GM18858 (cell line): ENCODE data around the gene IGFL2.
"Not testable (repeated sequence)": the region's sequence is repeated elsewhere in the genome, so short reads cannot be mapped to it uniquely, and the experiment has no call there.

ENCODE experiments used
- ATAC-seq: cut with Tn5 transposase; IDR thresholded peaks from one replicate; pipeline ENCODE4 v1.9.1; 2021; ENCODE audit not compliant: unreplicated experiment

The IGFL2 gene

GRCh38 chr19:46141421-46141820 is 6.6 kb upstream of the IGFL2 start:
- ATAC-seq, result no peak

- no peak for ATAC-seq
Observed at GRCh38 chr19:46142294-46142693, 5.7 kb upstream of the IGFL2 start.

- no peak for ATAC-seq
Observed at GRCh38 chr19:46144756-46145155, 3.3 kb upstream of the IGFL2 start.

DNA sequence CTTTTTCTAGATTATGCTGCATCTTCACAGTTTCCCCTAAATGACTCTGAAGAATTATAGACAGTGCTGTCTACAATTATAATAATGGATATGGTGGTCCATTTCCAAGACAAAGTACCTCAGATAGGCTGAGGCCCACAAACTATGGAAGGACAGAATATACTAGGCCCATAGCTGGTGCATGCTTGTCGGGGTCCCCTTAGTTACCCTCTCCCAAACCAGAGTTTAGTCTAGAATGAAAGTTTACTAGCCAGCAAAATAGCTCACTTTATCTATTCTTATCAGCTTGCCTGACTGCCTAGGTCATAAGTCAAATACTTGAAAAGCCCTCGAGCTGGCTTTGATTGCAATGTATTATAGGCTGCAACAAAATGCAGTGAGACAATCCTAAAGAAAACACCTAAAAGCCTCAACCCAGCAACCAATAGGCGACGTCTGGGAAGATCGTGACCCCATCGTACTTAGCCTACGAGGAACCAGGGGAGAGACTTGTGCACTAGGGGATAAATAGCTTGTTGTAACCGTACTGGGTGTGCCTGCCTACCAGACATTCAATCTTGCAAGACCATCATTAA is 785 bp upstream of the IGFL2 start:
- ATAC-seq, result no peak

DNA sequence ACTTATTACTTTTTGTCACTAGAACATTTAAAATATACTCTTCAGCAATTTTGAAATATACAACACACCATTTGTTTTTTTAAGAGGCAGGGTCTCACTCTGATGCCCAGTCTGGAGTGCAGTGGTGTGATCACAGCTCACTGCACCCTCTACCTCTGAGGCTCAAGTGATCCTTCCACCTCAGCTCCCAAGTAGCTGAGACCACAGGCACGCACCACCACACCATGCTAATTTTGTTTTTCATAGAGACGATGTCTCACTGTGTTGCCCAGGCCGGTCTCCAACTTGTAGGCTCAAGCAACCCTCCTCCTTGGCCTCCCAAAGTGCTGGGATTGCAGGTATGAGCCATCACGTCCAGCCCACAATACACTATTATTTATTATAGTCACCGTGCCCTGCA is 2.6 kb downstream of the IGFL2 start:
- no peak for ATAC-seq

GRCh38 chr19:46155237-46155636 is 7.2 kb downstream of the IGFL2 start:
- no peak for ATAC-seq

DNA sequence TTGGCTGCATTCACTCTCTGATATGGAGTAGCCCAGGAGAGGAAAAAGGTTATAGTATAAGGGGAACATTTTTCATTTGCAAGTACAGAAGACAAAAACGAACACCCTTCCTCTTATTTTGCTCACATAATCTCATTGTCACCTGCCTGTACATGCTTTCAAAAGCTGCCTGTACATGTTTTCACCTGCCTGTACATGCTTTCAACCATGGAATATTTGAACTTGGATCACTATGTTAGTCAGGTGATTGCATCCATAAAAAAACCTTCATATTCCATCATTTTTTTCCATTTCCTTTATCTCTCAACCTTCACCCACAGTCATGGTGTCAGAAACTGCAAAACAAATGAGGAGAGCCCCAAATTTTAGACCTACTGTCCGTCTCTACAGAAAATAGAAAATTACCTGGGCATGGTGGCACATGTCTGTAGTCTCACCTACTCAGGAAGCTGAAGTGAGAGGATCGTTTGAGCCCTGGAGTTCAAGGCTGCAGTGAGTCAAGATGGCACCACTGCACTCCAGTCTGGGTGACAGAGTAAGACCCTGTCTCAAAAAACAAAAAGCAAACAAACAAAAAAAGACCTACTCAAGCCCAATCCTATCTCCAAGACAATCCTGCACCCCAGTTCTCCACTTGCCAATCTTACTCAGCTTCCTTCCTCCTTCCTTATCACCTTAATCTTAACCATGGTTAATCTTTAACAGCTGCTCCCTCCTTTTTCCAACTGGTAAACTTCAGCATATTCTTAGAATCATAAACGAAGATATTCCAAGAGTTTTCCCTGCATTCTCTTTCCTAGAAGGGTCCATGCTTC is 11.6 kb downstream of the IGFL2 start:
- ATAC-seq, result no peak

DNA sequence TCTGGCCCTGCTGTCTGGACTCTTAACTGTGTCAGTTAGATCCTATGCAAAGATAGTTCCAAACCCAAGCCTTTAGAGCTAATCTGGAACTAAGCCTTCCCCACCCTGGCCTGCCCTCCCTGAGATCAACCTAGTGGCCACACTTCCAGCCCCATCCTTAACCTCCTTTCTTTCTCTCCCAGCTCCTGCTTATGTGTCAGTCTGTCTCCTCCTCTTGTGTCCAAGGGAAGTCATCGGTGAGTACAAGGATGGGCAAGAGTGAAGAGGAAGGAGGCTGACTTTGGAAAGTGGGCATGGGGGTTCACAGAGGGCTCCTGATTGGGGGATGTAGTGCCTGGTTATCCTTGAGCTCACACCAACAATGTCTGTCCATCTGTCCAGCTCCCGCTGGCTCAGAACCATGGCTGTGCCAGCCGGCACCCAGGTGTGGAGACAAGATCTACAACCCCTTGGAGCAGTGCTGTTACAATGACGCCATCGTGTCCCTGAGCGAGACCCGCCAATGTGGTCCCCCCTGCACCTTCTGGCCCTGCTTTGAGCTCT is 12.3 kb downstream of the IGFL2 start:
- ATAC-seq, result no peak

DNA sequence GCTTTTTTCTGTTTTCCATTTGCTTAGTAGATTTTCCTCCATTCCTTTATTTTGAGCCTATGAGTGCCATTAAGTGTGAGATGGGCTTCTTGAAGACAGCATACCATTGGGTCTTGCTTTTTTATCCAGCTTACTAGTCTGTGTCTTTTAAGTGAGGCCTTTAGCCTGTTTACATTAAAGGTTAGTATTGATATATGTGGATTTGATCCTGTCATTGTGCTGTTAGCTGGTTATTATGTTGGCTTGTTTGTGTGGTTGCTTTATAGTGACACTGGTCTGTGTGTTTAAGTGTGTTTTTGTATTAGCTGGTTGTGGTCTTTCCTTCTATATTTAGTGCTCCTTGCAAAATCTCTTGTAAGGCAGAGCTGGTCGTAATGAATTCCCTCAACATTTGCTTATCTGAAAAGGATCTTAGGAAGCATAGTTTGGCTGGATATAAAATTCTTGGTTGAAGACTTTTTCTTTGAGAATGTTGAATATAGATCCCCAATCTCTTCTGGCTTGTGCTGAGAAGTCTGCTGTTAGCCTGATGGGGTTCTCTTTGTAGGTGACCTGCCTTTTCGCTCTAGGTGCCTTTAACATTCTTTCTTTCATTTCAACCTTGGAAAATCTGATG is 13.7 kb downstream of the IGFL2 start:
- not testable (repeated sequence) for ATAC-seq

DNA sequence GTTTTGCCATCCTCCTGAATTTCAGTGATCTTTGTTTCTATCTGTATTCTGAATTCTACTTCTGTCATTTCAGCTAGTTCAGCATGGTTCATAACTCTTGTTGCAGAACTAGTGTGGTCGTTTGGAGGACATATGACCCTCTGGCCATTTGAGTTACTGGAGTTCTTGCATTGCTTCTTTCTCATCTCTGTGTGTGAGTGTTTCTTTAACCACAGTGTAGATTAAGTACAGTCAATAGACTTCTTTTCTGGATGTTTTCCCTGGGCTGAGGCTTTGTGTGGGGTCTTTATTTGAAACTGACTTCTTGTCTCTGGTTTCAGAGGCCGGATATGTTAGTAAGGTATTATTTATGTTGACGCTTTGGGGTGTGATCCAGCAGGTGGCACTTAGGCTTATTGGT is 14.7 kb downstream of the IGFL2 start:
- ATAC-seq, result no peak

DNA sequence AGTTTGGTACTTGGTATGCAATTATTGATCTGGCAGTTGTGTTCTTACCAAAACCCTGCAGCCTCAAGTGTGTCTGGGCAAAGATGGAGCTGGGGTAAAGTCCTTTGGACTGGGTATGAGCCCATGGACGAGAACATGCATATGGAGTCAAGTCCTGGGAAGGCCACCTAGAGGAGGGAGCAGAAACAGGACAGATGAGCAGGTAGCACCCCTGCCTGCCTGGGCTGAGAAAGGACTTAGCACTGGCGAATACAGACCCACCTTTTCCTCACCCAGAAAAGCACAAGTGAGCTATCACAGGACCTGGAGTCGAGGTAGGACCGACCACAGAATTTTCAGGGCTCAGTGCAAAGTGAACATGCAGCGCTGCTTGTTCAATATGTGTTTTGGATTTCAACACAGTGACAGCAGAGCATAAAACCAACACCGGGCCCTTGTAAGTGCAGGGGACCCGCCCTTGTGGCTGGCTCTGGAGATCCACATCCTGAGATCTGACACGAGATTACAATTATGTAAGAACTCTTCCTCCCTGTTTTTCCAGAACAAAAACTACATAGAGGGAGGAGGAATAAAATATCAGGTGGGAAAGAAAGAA is 25.9 kb downstream of the IGFL2 start:
- no peak for ATAC-seq

DNA sequence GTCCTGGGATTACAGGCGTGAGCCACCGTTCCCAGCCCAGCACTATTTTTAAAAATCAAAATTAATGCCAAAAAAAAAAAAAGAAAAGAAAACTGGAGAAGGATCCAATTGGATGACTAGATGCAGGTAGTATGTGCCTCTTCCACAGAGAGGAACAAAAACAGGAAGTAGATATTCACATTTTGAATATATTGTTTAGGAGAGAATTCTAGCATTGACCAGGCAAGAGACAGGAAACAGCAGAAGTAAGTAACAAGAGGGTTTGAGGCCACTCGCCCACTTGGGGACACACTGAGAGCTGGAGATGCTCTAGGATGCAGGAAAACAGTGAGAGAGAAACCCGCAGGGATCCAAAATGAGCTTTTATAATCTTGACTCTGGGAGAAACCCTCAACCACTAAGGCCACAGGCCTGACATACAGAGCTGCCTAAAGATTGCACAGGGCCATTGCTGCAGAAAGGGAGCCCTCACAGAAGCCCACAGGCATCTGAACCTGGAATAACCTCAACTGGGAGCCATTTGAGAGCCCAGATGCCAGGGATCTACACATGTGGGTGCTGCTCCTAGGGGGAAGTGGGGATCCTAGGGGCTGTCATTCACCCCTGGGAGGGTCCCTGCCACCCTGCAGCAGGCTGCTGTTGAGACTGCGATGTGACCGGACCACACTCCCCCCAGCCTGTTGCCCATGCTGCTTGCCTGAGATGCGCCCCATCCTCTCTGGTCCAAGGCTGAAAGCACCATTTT is 28.2 kb downstream of the IGFL2 start:
- ATAC-seq, result no peak

GRCh38 chr19:46179076-46179759 is 31.2 kb downstream of the IGFL2 start:
- ATAC-seq, result no peak

- no peak for ATAC-seq
Observed at GRCh38 chr19:46180701-46181387, 32.8 kb downstream of the IGFL2 start.

DNA sequence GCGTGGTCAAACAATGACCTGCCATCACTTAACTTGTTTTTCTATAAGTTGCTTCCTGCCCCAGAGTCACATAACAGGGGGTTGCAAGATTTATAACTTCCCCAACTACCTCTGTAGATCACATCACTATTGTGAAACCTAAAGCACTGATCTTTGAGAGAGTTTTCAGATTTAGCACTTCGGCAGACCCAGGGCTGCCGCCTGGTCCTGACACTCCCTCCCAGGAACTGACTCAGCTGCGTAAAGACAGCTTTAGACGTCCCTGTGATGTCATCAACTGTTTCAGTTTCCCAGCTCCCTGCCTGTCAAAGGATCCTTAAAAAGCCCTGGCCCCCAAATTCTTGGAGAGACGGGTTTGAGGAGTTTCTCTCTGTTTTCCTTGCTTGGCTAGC is 33.3 kb downstream of the IGFL2 start:
- no peak for ATAC-seq

- ATAC-seq, result no peak
Observed at GRCh38 chr19:46182476-46182875, 34.4 kb downstream of the IGFL2 start.

DNA sequence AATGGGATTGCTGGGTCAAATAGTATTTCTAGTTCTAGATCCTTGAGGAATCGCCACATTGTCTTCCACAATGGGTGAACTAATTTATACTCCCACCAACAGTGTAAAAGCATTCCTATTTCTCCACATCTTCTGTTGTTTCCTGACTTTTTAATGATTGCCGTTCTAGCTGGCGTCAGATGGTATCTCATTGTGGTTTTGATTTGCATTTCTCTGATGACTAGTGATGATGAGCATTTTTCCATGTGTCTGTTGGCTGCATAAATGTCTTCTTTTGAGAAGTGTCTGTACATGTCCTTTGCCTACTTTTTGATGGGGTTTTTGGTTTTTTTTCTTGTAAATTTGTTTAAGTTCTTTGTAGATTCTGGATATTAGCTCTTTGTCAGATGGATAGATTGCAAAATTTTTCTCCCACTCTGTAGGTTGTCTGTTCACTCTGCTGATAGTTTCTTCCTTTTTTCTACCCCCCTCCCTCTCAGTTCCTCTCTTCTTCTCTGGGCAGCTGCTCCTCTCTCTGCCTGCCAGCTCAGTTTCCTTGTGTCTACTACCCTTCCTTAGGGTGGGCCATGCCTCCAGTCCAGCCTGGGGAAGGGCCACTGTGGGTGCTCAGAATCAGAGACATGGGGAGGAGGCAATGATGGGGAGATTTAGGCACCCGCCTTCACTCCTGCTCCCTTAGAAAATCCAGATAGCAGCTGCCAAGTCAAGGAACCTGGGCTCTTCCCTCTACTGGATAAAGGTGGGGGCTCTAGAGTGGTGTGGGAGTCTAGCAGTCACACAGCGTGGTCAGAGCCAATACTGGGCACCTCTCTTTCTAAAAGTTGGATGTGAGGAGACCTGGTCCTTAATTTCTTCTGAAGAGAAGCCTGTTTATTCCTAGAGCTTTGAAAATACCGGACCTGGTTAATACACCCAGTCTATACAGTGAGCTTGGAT is 37.0 kb downstream of the IGFL2 start:
- ATAC-seq, result not testable (repeated sequence)

DNA sequence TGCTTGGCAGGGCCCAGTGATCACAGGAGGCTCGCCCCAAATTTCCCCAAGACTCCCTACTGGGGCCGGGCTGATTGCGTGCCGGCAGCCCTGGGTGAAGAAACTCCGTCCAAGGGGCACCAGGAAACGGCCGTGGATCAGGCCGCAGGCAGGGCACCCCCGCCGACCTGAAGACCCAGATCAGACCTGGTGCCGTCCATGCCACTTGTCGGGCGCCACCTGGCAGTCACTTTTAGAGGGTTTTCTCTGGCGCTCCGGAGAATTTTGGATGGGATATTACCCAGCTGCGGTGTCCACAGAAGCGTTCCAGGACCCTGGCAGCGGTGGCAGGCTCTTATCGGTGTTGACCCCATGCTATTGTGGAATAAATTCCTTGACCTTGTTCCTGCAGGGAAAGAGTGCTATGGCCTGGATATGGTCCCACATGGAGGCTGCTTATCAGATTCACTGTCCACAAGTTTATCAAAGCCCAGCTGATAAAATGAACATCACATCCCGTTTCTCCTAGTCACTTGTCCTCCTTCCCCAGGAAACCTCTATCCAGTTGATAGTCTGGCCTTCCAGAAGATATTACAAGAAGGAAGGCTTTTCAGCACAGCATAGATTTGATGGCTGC is 38.2 kb downstream of the IGFL2 start:
- no peak for ATAC-seq
